ENCODE measurements around the gene CRTC3. TPM values are rescaled to one million over a fixed set of nuclear protein-coding genes. Genes with fewer than 3 reads are reported as not detected.

The CRTC3 gene
- total RNA-seq, 1 experiment from 2014 or later = 35.3 TPM

- POLR2A ChIA-PET (ENCODE audit: low non-redundant PET) = no interaction called here
- no peaks in the 10 kb centered on the region for H3K9me3 ChIP-seq (ENCODE audit: low read depth, low read length, poor library complexity, severe bottlenecking)
- no peak for DNase-seq (ENCODE audit: low spot score)
- no peak overlapping the region for H3K27ac ChIP-seq (ENCODE audit: low read depth, low read length, poor library complexity, severe bottlenecking)
- CTCF ChIA-PET = interaction anchor here (0.7 kb wide), 1 partner anchor 262 kb away, joined by 5 read pairs; no protein-coding TSS in a partner anchor
- H3K4me3 ChIP-seq (ENCODE audit: low read depth, low read length, poor library complexity, severe bottlenecking) = no peak overlapping the region
- TF ChIP-seq EZH2 (IDR thresholded peaks at IDR 0.05; ENCODE audit: borderline replicate concordance, low read depth, low read length, poor library complexity, severe bottlenecking) (no peak), CTCF (conservative IDR thresholded peaks at IDR 0.05; ENCODE audit: low read depth, low read length) (no peak)
- H3K27me3 ChIP-seq (replicated peaks; ENCODE audit: insufficient read depth, low read depth, low read length, poor library complexity) = no peaks in the 10 kb centered on the region
- intact Hi-C loops (cut with micrococcal nuclease; ENCODE audit: unreplicated experiment) = no loop called here
- H3K36me3 ChIP-seq (ENCODE audit: insufficient read depth, low read length, poor library complexity, severe bottlenecking) = peaks cover 14% of the 10 kb centered on the region
- BruUV-seq (replicated peaks) = no TSS peak
- H3K4me1 ChIP-seq (ENCODE audit: insufficient read depth, low read length, poor library complexity, severe bottlenecking) = peaks cover 14% of the 10 kb centered on the region
Measured at GRCh38 chr15:90640862-90641261, 111.1 kb downstream of the CRTC3 start.

- Histone ChIP-seq H3K9me3 (ENCODE audit: low read depth, low read length, poor library complexity, severe bottlenecking) (no peaks in the 10 kb centered on the region), H3K4me3 (ENCODE audit: low read depth, low read length, poor library complexity, severe bottlenecking) (no peak overlapping the region), H3K36me3 (ENCODE audit: insufficient read depth, low read length, poor library complexity, severe bottlenecking) (peaks cover 14% of the 10 kb centered on the region), H3K4me1 (ENCODE audit: insufficient read depth, low read length, poor library complexity, severe bottlenecking) (peaks cover 16% of the 10 kb centered on the region), H3K27me3 (replicated peaks; ENCODE audit: insufficient read depth, low read depth, low read length, poor library complexity) (no peaks in the 10 kb centered on the region), H3K27ac (ENCODE audit: low read depth, low read length, poor library complexity, severe bottlenecking) (no peak overlapping the region)
- TF ChIP-seq CTCF (conservative IDR thresholded peaks at IDR 0.05; ENCODE audit: low read depth, low read length) (no peak), EZH2 (IDR thresholded peaks at IDR 0.05; ENCODE audit: borderline replicate concordance, low read depth, low read length, poor library complexity, severe bottlenecking) (no peak)
- POLR2A ChIA-PET (ENCODE audit: low non-redundant PET) = no interaction called here
- intact Hi-C loops (cut with micrococcal nuclease; ENCODE audit: unreplicated experiment) = no loop called here
- no peak for DNase-seq (ENCODE audit: low spot score)
- no TSS peak for BruUV-seq (replicated peaks)
- CTCF ChIA-PET = interaction anchor here (0.7 kb wide), 1 partner anchor 261 kb away, joined by 5 read pairs; no protein-coding TSS in a partner anchor
Measured at GRCh38 chr15:90641581-90642463, 112.1 kb downstream of the CRTC3 start.

DNA sequence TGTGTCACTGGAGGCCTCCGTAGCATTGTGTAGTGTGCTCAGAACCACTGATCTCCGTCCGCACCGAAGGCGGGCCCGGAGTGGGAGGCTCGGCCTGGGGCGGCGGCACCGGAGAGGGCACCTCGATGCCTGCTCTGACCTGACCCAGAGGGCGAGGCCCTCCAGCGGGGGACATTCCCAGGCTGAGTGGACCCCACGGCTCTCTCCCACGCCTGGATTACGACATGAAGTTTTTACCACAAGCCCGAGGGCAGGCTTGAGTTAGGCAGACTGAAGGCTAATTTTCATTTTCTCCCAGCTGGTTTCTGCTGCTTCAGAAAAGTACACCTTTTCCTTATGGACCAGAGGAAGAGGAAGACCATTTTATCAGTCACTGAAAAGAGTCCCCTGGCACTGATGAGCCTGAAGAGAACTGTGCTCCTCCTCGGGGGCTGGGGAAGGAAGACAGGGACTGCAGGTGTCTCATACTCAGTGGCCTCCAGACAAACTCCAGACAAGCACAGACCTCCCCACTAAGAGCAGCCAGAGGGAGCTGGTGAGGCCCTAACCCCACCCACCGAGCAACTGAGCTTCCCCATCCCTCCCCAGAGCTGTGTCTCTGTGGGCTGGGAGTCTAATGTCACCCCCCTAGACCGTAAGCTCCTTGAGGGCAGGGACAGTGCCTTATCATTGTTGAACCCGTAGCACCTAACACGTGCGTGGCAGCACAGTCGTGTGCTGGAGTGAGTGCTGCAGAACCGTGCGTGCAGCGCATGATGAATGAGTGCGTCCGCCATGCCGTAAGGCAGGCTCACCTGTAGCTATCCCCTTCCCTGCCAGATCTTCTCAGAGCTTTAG, 113.0 kb downstream of the CRTC3 start:
- Histone ChIP-seq H3K4me1 (ENCODE audit: insufficient read depth, low read length, poor library complexity, severe bottlenecking) (peaks cover 18% of the 10 kb centered on the region), H3K27ac (ENCODE audit: low read depth, low read length, poor library complexity, severe bottlenecking) (no peak overlapping the region), H3K36me3 (ENCODE audit: insufficient read depth, low read length, poor library complexity, severe bottlenecking) (peaks cover 14% of the 10 kb centered on the region), H3K9me3 (ENCODE audit: low read depth, low read length, poor library complexity, severe bottlenecking) (no peaks in the 10 kb centered on the region), H3K27me3 (replicated peaks; ENCODE audit: insufficient read depth, low read depth, low read length, poor library complexity) (no peaks in the 10 kb centered on the region), H3K4me3 (ENCODE audit: low read depth, low read length, poor library complexity, severe bottlenecking) (no peak overlapping the region)
- BruUV-seq (replicated peaks) = no TSS peak
- TF ChIP-seq CTCF (conservative IDR thresholded peaks at IDR 0.05; ENCODE audit: low read depth, low read length) (peak; percentile 25; the same call in 1 of the 2 replicates), EZH2 (IDR thresholded peaks at IDR 0.05; ENCODE audit: borderline replicate concordance, low read depth, low read length, poor library complexity, severe bottlenecking) (no peak)
- intact Hi-C loops (cut with micrococcal nuclease; ENCODE audit: unreplicated experiment) = no loop called here
- ChIA-PET CTCF (no interaction called here), POLR2A (ENCODE audit: low non-redundant PET) (interaction anchor here (0.5 kb wide), 1 partner anchor 280 kb away, joined by 5 read pairs; no protein-coding TSS in a partner anchor)
- no peak for DNase-seq (ENCODE audit: low spot score)

Measured in A673 (cell line).